ENCODE results near the gene SGPL1. TPM values are rescaled to one million over a fixed set of nuclear protein-coding genes. Genes with fewer than 3 reads are reported as not detected.
"Not testable (repeated sequence)": the region's sequence is repeated elsewhere in the genome, so short reads cannot be mapped to it uniquely, and the experiment has no call there.

The SGPL1 gene
- 10 to 100 TPM; 27.9 to 37.2 TPM for total RNA-seq
- long read RNA-seq, donor 1, full-length matches to known transcripts = 2 of 6 reads
- long read RNA-seq, donor 1, partial matches to known transcripts = 2 of 6 reads
- long read RNA-seq, donor 1, other reads (novel, unspliced or antisense) = 2 of 6 reads
- long read RNA-seq, donor 2, full-length matches to known transcripts = 1 of 9 reads
- long read RNA-seq, donor 2, partial matches to known transcripts = 1 of 9 reads
- long read RNA-seq, donor 2, other reads (novel, unspliced or antisense) = 7 of 9 reads

GRCh38 chr10:70815504-70816219 is at the start of gene SGPL1:
Gene SGPL1 (plus strand): TSS chr10:70815948. CDS start chr10:70816854, 906 bp downstream.
- peak; percentile 95 for DNase-seq (ENCODE audit: low spot score)
- intact Hi-C loops (cut with DNase I) = loop anchor here (5.0 kb wide), 2 partner anchors 67 to 72 kb away; partner anchors contain the start of gene PCBD1 (in 1 of the 2)

- intact Hi-C loops (cut with DNase I); DNase-seq (ENCODE audit: low spot score): not testable (repeated sequence)
Observed at GRCh38 chr10:70768026-70768685, 47.6 kb upstream of the SGPL1 start.

DNA sequence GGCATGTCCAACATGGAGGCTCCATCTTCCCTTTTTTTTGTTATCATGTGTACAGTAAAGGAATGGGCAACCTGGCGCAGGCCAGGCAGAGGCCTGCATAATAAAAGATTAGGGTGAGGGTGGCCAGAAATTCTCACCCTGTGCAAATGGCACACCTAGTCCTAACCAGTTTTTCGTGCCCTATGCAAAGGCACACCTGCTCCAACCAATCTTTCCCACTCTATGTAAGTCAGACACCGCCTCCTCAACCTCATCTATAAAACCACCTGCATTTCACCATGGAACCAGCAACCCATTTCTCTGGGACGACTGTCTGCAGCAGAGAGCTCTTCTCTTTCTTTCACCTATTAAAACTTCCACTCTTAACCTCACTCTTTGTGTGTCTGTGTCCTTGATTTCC is 46.6 kb upstream of the SGPL1 start:
- intact Hi-C loops (cut with DNase I) = no loop called here
- no peak for DNase-seq (ENCODE audit: low spot score)

- no peak for DNase-seq (ENCODE audit: low spot score)
- intact Hi-C loops (cut with DNase I) = loop anchor here in 1 of 2 donors (5.0 kb wide), 1 partner anchor 208 kb away; no protein-coding TSS in a partner anchor
Observed at GRCh38 chr10:70770001-70770400, 45.7 kb upstream of the SGPL1 start.

- intact Hi-C loops (cut with DNase I) = loop anchor here in 1 of 2 donors (5.0 kb wide), 1 partner anchor 208 kb away; no protein-coding TSS in a partner anchor
- DNase-seq (ENCODE audit: low spot score) = not testable (repeated sequence)
Observed at GRCh38 chr10:70770516-70770915, 45.2 kb upstream of the SGPL1 start.

DNA sequence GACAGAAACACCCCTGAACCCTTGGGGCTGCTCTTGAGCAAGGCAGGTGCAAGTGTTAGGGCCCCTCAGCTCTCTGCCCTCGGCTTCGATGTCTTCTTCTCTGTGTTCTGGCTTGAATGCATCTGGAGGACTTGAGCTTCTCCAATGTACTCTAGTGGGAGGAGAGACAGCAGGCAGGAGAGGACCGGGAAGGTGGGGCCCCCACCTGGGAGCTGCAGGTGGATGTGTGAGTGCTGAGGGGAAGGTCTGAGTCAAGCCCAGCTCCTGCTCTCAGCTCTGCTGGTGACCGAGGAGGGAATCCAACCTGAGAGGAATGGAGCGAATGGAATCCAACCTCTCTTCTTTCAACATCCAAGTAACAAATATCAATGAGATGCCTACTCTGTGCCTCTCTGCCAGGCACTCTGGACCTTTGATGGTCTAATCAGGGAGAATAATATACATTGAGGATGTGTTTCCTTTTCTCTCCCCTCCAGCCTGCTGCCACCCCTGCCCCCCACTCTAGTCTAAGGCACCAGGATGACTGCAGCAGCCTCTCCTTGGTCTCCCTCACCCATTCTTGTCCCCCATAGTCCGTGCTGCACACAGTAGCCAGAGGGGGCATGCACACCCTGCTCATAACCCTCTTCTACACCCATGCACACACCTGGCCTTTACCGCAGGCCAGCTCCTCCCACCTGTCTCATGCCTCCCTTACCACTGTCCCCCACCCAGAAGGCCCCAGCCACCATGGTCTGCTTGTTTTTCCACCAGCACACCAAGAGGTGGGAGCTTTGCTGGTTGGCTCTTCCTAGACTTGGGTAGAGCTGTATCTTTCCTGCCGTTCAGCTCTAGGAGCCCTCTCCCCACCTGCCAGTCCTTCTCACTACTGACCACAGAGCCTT is 44.2 kb upstream of the SGPL1 start:
- intact Hi-C loops (cut with DNase I) = loop anchor here in 1 of 2 donors (5.0 kb wide), 1 partner anchor 209 kb away; no protein-coding TSS in a partner anchor
- no peak for DNase-seq (ENCODE audit: low spot score)

DNA sequence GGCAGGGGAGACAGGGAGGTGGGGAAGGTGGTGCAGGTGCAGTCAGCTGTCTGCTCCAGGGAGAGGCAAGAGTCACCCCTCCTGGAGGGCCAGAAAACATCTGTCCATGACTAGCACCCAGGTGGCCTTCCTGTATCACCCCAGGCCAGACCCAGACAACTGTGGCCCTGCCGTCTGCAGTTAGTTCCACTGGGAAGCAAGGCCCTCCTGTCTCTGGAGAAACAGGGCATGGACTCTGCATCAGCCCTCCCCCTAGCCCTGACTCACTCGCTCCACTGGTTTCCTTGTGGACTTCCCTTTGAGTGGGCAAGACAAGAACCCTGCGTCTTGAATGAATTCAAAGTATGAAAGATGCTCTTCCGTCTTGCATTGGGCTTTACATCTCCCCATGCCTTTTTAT is 43.1 kb upstream of the SGPL1 start:
- intact Hi-C loops (cut with DNase I) = loop anchor here in 1 of 2 donors (5.0 kb wide), 1 partner anchor 210 kb away; no protein-coding TSS in a partner anchor
- no peak for DNase-seq (ENCODE audit: low spot score)

DNA sequence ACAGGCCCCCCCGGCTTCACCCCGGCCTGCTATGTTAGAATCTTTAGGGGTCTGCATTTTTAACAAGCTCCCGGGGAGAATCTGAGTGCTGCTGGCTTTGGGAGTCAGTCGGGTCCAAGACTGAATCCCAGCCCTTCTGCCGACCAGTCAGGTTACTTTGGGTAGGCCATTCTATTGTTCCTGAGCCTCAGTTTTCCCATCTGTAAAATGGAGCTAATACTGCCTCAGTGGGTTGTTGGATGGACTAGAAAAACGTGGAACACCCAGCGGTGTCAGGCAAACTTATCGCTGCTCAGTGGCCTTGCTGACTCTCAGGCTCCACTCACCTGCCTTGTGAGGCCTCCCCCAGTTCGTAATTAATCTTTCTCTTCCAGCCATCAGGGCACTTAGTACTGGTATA is 42.3 kb upstream of the SGPL1 start:
- no peak for DNase-seq (ENCODE audit: low spot score)
- intact Hi-C loops (cut with DNase I) = loop anchor here in 1 of 2 donors (5.0 kb wide), 1 partner anchor 211 kb away; no protein-coding TSS in a partner anchor

DNA sequence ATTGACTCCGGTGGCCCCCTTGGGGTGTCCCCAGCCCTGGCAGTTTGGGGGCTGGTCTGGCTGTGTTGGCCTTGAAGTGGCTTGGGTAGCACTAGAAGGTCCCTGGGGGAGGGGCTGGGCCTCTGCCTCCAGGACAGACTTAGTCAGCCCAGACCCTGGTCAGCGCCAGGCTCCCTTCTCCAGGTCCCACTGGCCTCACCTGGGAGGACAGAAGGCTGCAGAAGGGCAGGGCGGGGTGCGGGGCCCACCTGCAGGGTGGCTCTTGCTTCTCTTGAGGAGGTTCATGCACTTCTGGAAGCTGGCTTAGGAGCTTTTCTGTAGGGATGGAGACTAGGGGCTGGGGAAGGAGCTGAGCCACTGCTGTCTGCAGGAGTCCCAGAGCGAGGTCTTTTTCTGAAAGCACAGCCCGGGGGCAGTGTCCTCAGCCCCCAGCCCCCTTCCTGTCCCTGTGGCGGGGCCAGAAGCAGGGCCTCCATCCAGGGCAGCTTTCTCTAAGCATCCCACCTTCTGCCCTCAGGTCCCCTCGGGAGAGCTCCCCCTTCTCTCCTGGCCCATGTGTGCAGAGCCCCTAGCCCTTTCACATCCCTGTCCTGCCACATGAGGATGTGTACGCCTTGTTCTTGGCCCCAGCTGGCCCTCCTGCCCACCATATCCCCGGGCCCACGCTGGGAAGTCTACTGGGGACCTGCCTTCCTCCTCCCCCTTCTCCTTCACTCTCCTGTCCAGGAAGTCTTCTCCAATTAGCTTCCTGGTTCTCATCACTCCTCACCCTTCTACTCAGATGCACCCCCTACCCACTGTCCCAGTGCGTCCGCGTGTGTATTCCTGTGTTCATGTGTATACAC is 41.6 kb upstream of the SGPL1 start:
- no peak for DNase-seq (ENCODE audit: low spot score)

DNA sequence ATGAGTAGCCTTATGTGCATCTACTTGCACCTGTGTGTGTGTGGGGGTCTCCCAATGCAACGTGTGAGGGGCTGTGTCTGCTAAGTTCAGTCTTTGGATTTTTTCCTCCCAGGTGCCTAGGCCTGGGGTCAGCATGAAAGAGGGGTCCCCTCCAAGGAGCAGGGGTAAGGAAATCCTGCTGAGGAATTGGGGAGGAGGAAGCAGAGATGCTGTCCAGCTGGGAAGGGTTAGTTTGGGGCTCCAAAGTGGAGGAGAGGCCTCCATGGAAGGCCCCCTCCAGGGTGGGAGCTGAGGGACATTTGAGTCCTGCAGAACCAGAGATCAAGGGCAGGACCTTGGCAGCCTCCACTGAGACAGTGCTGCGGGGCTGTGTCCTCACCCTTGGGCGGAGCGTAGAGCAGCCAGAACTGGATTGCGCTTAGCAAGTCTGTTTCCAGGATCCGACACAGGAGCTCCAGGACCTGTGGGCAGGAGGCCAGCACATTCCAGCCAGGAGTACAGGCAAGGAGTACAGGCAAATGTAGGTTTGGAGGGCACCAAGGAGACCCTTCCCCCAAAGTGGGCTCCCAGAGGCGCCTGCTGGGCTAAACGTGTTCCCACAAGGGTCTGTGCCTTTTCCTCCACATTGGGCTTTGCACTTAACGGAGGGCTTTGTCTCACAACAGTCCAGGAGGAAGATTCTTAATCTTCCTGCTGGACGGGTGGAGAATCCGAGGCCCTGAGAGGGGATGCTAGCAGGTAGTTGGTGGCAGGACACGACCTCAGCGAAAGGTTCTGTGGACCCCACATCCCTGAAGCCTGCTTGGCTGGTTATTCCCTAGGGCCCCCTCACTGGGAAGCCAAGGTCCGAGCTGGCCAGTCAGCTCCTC is 40.7 kb upstream of the SGPL1 start:
- DNase-seq (ENCODE audit: low spot score) = no peak
- intact Hi-C loops (cut with DNase I) = loop anchor here in 1 of 2 donors (5.0 kb wide), 1 partner anchor 213 kb away; no protein-coding TSS in a partner anchor

More for the DNA sequence above, 41.6 kb upstream of the SGPL1 start:
- intact Hi-C loops (cut with DNase I) = loop anchor here in 1 of 2 donors (5.0 kb wide), 1 partner anchor 212 kb away; no protein-coding TSS in a partner anchor

- no peak for DNase-seq (ENCODE audit: low spot score)
- intact Hi-C loops (cut with DNase I) = no loop called here
Observed at GRCh38 chr10:70775679-70776454, 39.9 kb upstream of the SGPL1 start.

GRCh38 chr10:70776455-70777005 is 39.2 kb upstream of the SGPL1 start:
- DNase-seq (ENCODE audit: low spot score) = no peak
- intact Hi-C loops (cut with DNase I) = no loop called here

DNA sequence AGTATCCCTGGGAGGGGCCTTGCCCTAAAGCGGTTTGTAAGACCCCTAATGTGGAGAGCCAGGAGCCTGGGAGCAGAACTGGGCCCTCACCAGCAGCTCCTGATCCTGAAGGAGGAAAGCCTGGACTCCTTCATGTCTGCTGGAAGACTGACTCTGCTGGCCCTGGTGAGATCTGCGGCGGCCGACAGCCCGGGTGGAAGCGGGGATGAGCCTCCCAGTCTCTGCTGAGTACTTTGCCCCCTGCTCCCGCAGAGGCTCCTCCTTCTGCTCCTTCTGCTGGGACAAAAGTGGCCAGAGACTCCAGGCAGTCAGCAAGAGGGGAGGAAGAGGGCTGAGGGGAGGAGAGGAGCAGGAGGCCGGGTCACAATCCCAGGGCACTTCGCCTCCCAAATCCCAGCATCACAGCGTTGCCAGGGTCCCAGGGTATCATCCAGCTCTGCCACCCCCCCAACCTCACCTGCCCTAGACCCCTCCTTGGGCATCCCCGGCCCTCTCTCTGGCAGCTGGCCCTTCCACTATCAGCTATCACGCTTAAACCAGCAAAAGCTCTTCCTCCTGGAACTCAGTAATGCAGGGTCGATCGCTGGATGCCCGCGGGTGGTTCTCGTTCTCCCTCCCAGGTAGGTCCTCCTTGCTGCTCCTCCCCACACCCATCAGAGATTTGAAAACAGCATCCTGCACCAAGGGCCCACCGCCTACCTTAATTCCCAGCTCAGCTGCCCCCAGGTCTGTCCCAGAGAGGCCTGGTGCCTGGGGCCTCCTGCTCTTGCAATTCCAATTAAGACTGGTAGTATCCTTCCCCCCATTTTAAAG is 38.5 kb upstream of the SGPL1 start:
- no peak for DNase-seq (ENCODE audit: low spot score)
- intact Hi-C loops (cut with DNase I) = no loop called here

DNA sequence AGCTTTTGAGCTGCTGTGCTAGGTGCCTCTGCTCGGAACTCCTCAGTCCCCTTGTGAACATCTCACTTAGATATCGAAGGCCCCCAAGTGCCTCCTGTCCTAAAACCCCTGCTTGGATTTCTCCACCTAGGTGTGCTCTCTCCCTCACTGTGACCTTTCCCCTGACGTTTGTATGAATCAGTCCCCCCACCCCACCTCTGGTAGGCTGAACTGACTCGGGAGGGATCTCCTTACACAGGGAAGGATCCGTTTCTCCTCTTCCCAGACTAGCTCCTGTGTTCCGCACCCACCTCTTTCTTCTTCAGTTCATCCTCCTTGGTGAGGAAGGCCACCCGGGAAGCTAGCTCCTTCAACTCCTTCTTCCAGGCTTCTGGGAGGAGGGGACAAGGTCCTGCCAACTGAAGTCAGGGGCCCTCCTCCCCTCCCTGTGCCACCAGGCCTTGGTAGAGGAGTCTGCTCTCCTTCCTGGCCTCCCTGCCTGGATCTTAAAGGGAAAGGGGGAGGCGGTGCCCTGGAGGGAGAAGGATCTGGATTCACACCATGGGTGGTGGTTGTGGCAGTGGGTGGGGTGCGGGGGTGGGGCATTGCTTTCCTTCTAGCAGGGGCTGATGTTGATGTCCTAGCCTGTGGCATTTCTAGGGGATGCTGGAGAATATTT is 37.4 kb upstream of the SGPL1 start:
- no peak for DNase-seq (ENCODE audit: low spot score)
- intact Hi-C loops (cut with DNase I) = no loop called here

DNA sequence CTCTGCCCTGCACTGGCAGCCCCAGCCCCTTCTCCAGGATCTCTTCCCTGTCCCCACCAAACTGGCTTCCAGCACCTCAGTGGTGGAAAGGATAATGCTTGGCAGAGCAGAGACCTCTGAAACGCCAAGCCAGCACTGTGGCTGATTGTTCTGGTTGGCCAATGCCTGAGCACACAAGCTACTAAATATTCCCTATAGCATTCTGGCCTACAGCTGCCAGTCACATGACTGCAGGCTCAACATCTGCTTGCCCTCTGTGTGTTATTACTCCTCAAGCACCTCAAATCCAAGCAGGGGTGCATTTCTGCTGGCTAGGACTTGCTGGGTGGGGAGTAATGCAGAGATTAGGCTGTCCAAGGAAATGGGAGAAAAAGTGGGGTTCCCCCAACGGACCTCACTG is 36.7 kb upstream of the SGPL1 start:
- no peak for DNase-seq (ENCODE audit: low spot score)
- intact Hi-C loops (cut with DNase I) = no loop called here
